ENCODE data around the gene SMIM33. TPM values are rescaled to one million over a fixed set of nuclear protein-coding genes. Genes with fewer than 3 reads are reported as not detected.

Gene SMIM33
- total RNA-seq, 1 donor from 2014 or later: not detected

- no peak overlapping the region for H3K27ac ChIP-seq
- no peak for TF ChIP-seq CTCF (IDR thresholded peaks at IDR 0.05)
- no peak for TF ChIP-seq EZH2phosphoT487 (IDR thresholded peaks at IDR 0.05)
- no peak for TF ChIP-seq EZH2 (IDR thresholded peaks at IDR 0.05)
- no peak overlapping the region for H3K4me3 Mint-ChIP-seq
- H3K36me3 Mint-ChIP-seq: no peaks in the 10 kb centered on the region
- no peak for DNase-seq (ENCODE audit: low spot score)
- H3K27me3 ChIP-seq: no peaks in the 10 kb centered on the region
- H3K4me1 ChIP-seq: peaks cover 10% of the 10 kb centered on the region
- no peaks in the 10 kb centered on the region for H3K79me2 ChIP-seq (ENCODE audit: low read depth)
- no peak overlapping the region for H3K4me2 ChIP-seq
- H3K9ac ChIP-seq: no peak overlapping the region
- H3F3A ChIP-seq (ENCODE audit: low read depth): no peaks in the 10 kb centered on the region
- no peak overlapping the region for H3K4me3 ChIP-seq
- no peaks in the 10 kb centered on the region for H3K9me3 Mint-ChIP-seq
- no peak overlapping the region for H2AFZ ChIP-seq (replicated peaks)
- no peaks in the 10 kb centered on the region for H3K9me3 ChIP-seq (ENCODE audit: low read depth)
- peaks cover 11% of the 10 kb centered on the region for H3K27me3 Mint-ChIP-seq (ENCODE audit: insufficient read depth, low read depth)
- peaks cover 13% of the 10 kb centered on the region for H3K4me1 Mint-ChIP-seq
- no peaks in the 10 kb centered on the region for H4K20me1 ChIP-seq (ENCODE audit: low read depth)
- no peaks in the 10 kb centered on the region for H3K36me3 ChIP-seq
- H3K27ac Mint-ChIP-seq: no peak overlapping the region
These were observed 17.5 kb downstream of the SMIM33 start for GRCh38 chr5:139488260-139488659.

GRCh38 chr5:139492700-139493192 is 21.9 kb downstream of the SMIM33 start:
- no peaks in the 10 kb centered on the region for H3F3A ChIP-seq (ENCODE audit: low read depth)
- no peaks in the 10 kb centered on the region for H3K79me2 ChIP-seq (ENCODE audit: low read depth)
- no peaks in the 10 kb centered on the region for H4K20me1 ChIP-seq (ENCODE audit: low read depth)
- no peak overlapping the region for H3K4me2 ChIP-seq
- peaks cover 5% of the 10 kb centered on the region for H3K27me3 Mint-ChIP-seq (ENCODE audit: insufficient read depth, low read depth)
- no peak overlapping the region for H3K4me3 Mint-ChIP-seq
- H3K4me1 ChIP-seq: no peaks in the 10 kb centered on the region
- no peaks in the 10 kb centered on the region for H3K9me3 ChIP-seq (ENCODE audit: low read depth)
- H3K27me3 ChIP-seq: no peaks in the 10 kb centered on the region
- no peaks in the 10 kb centered on the region for H3K36me3 Mint-ChIP-seq
- no peak overlapping the region for H3K4me3 ChIP-seq
- TF ChIP-seq EZH2 (IDR thresholded peaks at IDR 0.05) (no peak), EZH2phosphoT487 (IDR thresholded peaks at IDR 0.05) (no peak), CTCF (IDR thresholded peaks at IDR 0.05) (no peak)
- H3K36me3 ChIP-seq: no peaks in the 10 kb centered on the region
- H3K4me1 Mint-ChIP-seq: peaks cover 2% of the 10 kb centered on the region
- no peak for DNase-seq (ENCODE audit: low spot score)
- H2AFZ ChIP-seq (replicated peaks): no peak overlapping the region
- no peak overlapping the region for H3K27ac Mint-ChIP-seq
- no peak overlapping the region for H3K27ac ChIP-seq
- no peaks in the 10 kb centered on the region for H3K9me3 Mint-ChIP-seq
- H3K9ac ChIP-seq: no peak overlapping the region

GRCh38 chr5:139494256-139494655 is 23.5 kb downstream of the SMIM33 start:
- Mint-ChIP-seq H3K4me1 (peaks cover 2% of the 10 kb centered on the region), H3K36me3 (no peaks in the 10 kb centered on the region), H3K9me3 (no peaks in the 10 kb centered on the region), H3K27me3 (ENCODE audit: insufficient read depth, low read depth) (peaks cover 2% of the 10 kb centered on the region), H3K27ac (no peak overlapping the region), H3K4me3 (no peak overlapping the region)
- Histone ChIP-seq H3K79me2 (ENCODE audit: low read depth) (no peaks in the 10 kb centered on the region), H3K4me3 (no peak overlapping the region), H3K4me2 (no peak overlapping the region), H3K27ac (no peak overlapping the region), H3K9me3 (ENCODE audit: low read depth) (no peaks in the 10 kb centered on the region), H3K4me1 (no peaks in the 10 kb centered on the region), H4K20me1 (ENCODE audit: low read depth) (no peaks in the 10 kb centered on the region), H3F3A (ENCODE audit: low read depth) (no peaks in the 10 kb centered on the region), H3K9ac (no peak overlapping the region), H3K27me3 (no peaks in the 10 kb centered on the region), H2AFZ (replicated peaks) (no peak overlapping the region), H3K36me3 (no peaks in the 10 kb centered on the region)
- no peak for DNase-seq (ENCODE audit: low spot score)
- TF ChIP-seq EZH2 (IDR thresholded peaks at IDR 0.05): no peak
- TF ChIP-seq CTCF (IDR thresholded peaks at IDR 0.05): no peak
- TF ChIP-seq EZH2phosphoT487 (IDR thresholded peaks at IDR 0.05): no peak
